ENCODE measurements around the gene ANK2.

Gene ANK2

DNA sequence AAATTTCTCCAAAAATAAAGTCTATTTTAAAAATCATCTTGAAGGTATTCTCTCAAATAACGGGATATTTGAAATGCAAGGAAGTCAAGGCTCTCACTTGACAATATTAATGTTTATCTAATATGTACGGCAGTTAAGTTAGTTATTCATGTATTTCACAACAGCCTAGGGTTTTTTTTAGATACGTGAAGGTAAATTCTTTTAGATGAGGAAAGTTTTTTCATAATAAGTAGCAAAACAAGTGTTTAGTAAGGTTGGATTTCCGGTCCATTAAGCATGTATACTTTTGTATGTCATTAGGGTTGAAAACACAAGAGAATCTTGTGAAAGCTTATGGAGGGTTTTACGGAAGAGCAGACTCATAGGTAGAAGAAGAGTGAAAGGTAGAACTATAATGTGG is 273.3 kb downstream of the ANK2 start:
- Histone ChIP-seq H3K36me3 (ENCODE audit: low read length) (no peaks in the 10 kb centered on the region), H3K9ac (ENCODE audit: low read length) (no peak overlapping the region), H3F3A (ENCODE audit: insufficient read depth) (no peaks in the 10 kb centered on the region), H3K9me2 (replicated peaks; ENCODE audit: insufficient read depth, low read length) (no peaks in the 10 kb centered on the region), H3K27me3 (ENCODE audit: low read length) (no peaks in the 10 kb centered on the region), H3K9me3 (ENCODE audit: insufficient read depth, low read length) (no peaks in the 10 kb centered on the region), H3K79me2 (ENCODE audit: insufficient read depth, low read length) (no peaks in the 10 kb centered on the region), H3K27ac (ENCODE audit: low read depth, low read length) (no peak overlapping the region), H3K4me2 (ENCODE audit: low read depth, low read length, poor library complexity, severe bottlenecking) (no peak overlapping the region), H2AFZ (ENCODE audit: low read depth, low read length, severe bottlenecking) (no peak overlapping the region), H4K20me1 (ENCODE audit: low read depth, low read length) (no peaks in the 10 kb centered on the region), H3K4me3 (ENCODE audit: insufficient read depth, low read length, poor library complexity, severe bottlenecking) (no peak overlapping the region)
- TF ChIP-seq, protein P1, sequence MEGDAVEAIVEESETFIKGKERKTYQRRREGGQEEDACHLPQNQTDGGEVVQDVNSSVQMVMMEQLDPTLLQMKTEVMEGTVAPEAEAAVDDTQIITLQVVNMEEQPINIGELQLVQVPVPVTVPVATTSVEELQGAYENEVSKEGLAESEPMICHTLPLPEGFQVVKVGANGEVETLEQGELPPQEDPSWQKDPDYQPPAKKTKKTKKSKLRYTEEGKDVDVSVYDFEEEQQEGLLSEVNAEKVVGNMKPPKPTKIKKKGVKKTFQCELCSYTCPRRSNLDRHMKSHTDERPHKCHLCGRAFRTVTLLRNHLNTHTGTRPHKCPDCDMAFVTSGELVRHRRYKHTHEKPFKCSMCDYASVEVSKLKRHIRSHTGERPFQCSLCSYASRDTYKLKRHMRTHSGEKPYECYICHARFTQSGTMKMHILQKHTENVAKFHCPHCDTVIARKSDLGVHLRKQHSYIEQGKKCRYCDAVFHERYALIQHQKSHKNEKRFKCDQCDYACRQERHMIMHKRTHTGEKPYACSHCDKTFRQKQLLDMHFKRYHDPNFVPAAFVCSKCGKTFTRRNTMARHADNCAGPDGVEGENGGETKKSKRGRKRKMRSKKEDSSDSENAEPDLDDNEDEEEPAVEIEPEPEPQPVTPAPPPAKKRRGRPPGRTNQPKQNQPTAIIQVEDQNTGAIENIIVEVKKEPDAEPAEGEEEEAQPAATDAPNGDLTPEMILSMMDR (IDR thresholded peaks at IDR 0.05; ENCODE audit: insufficient read depth, low read length, poor library complexity, severe bottlenecking), result no peak
- no peak for TF ChIP-seq EZH2phosphoT487 (conservative IDR thresholded peaks at IDR 0.05; ENCODE audit: low read length)

DNA sequence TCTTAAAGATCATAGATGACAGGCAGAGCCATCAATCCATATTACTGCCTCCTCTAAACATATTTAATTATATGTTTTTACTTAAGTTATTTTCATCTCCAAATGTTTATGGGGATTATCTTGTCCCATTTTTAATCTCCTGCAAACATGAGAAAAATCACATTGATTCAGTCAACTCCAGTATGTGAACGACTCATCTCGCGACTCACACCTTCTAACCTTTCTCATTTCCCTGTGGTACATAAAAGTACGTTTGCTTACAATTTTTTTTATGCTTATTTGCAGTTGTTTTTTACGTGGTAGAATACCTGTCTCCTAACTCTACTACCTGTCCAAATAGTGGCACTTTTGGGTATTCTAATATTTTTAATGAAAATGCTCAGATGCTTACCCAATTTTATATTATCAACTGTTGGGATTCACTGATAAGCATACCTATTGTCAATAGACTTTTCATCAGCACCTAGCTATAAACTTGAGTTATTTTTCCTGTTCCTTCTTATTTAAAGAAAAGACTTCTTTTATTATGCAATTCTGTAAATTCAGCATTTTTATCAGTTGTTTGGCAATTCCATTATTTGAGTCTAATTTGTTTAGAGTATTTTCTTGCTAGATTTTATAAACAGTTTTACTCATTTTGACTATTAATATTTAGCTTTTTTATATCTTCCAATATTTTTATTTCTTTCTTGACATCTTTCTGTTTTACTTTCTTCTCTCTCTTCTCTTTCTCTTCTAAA is 276.6 kb downstream of the ANK2 start:
- H3K27ac ChIP-seq (ENCODE audit: low read depth, low read length), result no peak overlapping the region
- no peak for TF ChIP-seq EZH2phosphoT487 (conservative IDR thresholded peaks at IDR 0.05; ENCODE audit: low read length)
- TF ChIP-seq, protein P1 (IDR thresholded peaks at IDR 0.05; ENCODE audit: insufficient read depth, low read length, poor library complexity, severe bottlenecking), result no peak
- H4K20me1 ChIP-seq (ENCODE audit: low read depth, low read length), result no peaks in the 10 kb centered on the region
- H3K9ac ChIP-seq (ENCODE audit: low read length), result no peak overlapping the region
- no peaks in the 10 kb centered on the region for H3K27me3 ChIP-seq (ENCODE audit: low read length)
- no peaks in the 10 kb centered on the region for H3K79me2 ChIP-seq (ENCODE audit: insufficient read depth, low read length)
- no peaks in the 10 kb centered on the region for H3K36me3 ChIP-seq (ENCODE audit: low read length)
- no peaks in the 10 kb centered on the region for H3F3A ChIP-seq (ENCODE audit: insufficient read depth)
- H2AFZ ChIP-seq (ENCODE audit: low read depth, low read length, severe bottlenecking), result no peak overlapping the region
- no peak overlapping the region for H3K4me2 ChIP-seq (ENCODE audit: low read depth, low read length, poor library complexity, severe bottlenecking)
- H3K9me3 ChIP-seq (ENCODE audit: insufficient read depth, low read length), result no peaks in the 10 kb centered on the region
- H3K4me3 ChIP-seq (ENCODE audit: insufficient read depth, low read length, poor library complexity, severe bottlenecking), result no peak overlapping the region
- no peaks in the 10 kb centered on the region for H3K9me2 ChIP-seq (replicated peaks; ENCODE audit: insufficient read depth, low read length)

DNA sequence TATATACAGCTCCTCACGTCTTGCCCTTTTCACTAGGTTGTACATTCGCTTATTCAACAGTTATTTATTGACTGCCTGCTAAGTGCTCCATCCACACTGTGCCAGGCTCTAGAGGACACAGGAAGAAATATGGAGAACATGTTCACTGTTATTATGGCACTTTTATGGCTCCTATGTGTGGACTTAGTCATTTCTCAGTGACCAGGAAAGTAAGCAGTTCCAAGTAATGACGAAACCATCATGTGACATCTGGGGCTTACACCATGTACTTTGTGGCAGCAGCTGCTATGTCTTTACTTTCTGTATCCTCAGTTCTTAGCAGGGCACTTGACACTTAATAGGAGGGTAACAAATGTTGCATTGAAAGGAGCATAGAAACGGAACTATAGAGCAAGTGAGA is 278.0 kb downstream of the ANK2 start:
- H3K9me3 ChIP-seq (ENCODE audit: insufficient read depth, low read length), result no peaks in the 10 kb centered on the region
- no peak overlapping the region for H3K27ac ChIP-seq (ENCODE audit: low read depth, low read length)
- H2AFZ ChIP-seq (ENCODE audit: low read depth, low read length, severe bottlenecking), result no peak overlapping the region
- no peak overlapping the region for H3K4me2 ChIP-seq (ENCODE audit: low read depth, low read length, poor library complexity, severe bottlenecking)
- no peaks in the 10 kb centered on the region for H3K79me2 ChIP-seq (ENCODE audit: insufficient read depth, low read length)
- H3K4me3 ChIP-seq (ENCODE audit: insufficient read depth, low read length, poor library complexity, severe bottlenecking), result no peak overlapping the region
- H4K20me1 ChIP-seq (ENCODE audit: low read depth, low read length), result no peaks in the 10 kb centered on the region
- H3K9ac ChIP-seq (ENCODE audit: low read length), result no peak overlapping the region
- H3K9me2 ChIP-seq (replicated peaks; ENCODE audit: insufficient read depth, low read length), result no peaks in the 10 kb centered on the region
- H3K27me3 ChIP-seq (ENCODE audit: low read length), result no peaks in the 10 kb centered on the region
- TF ChIP-seq EZH2phosphoT487 (conservative IDR thresholded peaks at IDR 0.05; ENCODE audit: low read length), result no peak
- TF ChIP-seq, protein P1 (IDR thresholded peaks at IDR 0.05; ENCODE audit: insufficient read depth, low read length, poor library complexity, severe bottlenecking), result no peak
- H3K36me3 ChIP-seq (ENCODE audit: low read length), result no peaks in the 10 kb centered on the region
- no peaks in the 10 kb centered on the region for H3F3A ChIP-seq (ENCODE audit: insufficient read depth)

Data from SU-DHL-6 (cell line).